Stimulated activated CD8-positive, alpha-beta memory T cell treated with anti-CD3 and anti-CD28 coated beads, Interleukin-4, amount 100 ng/mL, for 1 hour (primary cell): ENCODE measurements around the gene TRAPPC2.

ENCODE experiments used
- DNase-seq, 2 donors: peaks; one replicate each; pipeline ENCODE4 v3.0.0-alpha.2; 2020; ENCODE audit warnings: low read depth in 2 of 2, low spot score in 1 of 2

Gene TRAPPC2

GRCh38 chrX:13734278-13735172, at the start of gene TRAPPC2, which contains the start of gene OFD1:
Gene TRAPPC2, minus strand, starts transcription at chrX:13734620. Its CDS starts 14,657 bp downstream, at chrX:13719963.
Gene OFD1, plus strand, starts transcription at chrX:13734748. Its CDS starts 324 bp downstream, at chrX:13735072.
- DNase-seq: peak; percentile 77 to 78

- DNase-seq: no peak
These were observed 46.5 kb upstream of the TRAPPC2 start for GRCh38 chrX:13780868-13781427.

- no peak for DNase-seq
These were observed 44.5 kb upstream of the TRAPPC2 start for GRCh38 chrX:13778916-13779315.

GRCh38 chrX:13776387-13776786, 42.0 kb upstream of the TRAPPC2 start:
- no peak for DNase-seq

- no peak for DNase-seq
These were observed 41.4 kb upstream of the TRAPPC2 start for GRCh38 chrX:13775837-13776236.

GRCh38 chrX:13774696-13775095, 40.3 kb upstream of the TRAPPC2 start:
- DNase-seq: no peak

GRCh38 chrX:13770013-13770535, 35.7 kb upstream of the TRAPPC2 start:
- no peak for DNase-seq

GRCh38 chrX:13768939-13769338, 34.5 kb upstream of the TRAPPC2 start:
- no peak for DNase-seq

GRCh38 chrX:13764765-13765164, 30.3 kb upstream of the TRAPPC2 start:
- no peak for DNase-seq

GRCh38 chrX:13764281-13764680, 29.9 kb upstream of the TRAPPC2 start:
- DNase-seq: no peak

GRCh38 chrX:13763489-13763888, 29.1 kb upstream of the TRAPPC2 start:
- DNase-seq: no peak

GRCh38 chrX:13761606-13762414, 27.4 kb upstream of the TRAPPC2 start:
- no peak for DNase-seq

- no peak for DNase-seq
These were observed 26.0 kb upstream of the TRAPPC2 start for GRCh38 chrX:13760426-13760825.

- no peak for DNase-seq
These were observed 24.8 kb upstream of the TRAPPC2 start for GRCh38 chrX:13759152-13759718.

- no peak for DNase-seq
These were observed 22.0 kb upstream of the TRAPPC2 start for GRCh38 chrX:13756381-13756780.

GRCh38 chrX:13755254-13755653, 20.8 kb upstream of the TRAPPC2 start:
- DNase-seq: no peak

GRCh38 chrX:13754765-13755164, 20.3 kb upstream of the TRAPPC2 start:
- no peak for DNase-seq

- no peak for DNase-seq
These were observed 18.2 kb upstream of the TRAPPC2 start for GRCh38 chrX:13752646-13753045.

- DNase-seq: no peak
These were observed 17.7 kb upstream of the TRAPPC2 start for GRCh38 chrX:13752141-13752540.

- no peak for DNase-seq
These were observed 16.4 kb upstream of the TRAPPC2 start for GRCh38 chrX:13750812-13751211.

GRCh38 chrX:13750204-13750603, 15.8 kb upstream of the TRAPPC2 start:
- no peak for DNase-seq
